Sigmoid colon (tissue), 7 donors: ENCODE measurements around the gene RASSF1. TPM values are rescaled to one million over a fixed set of nuclear protein-coding genes. Genes with fewer than 3 reads are reported as not detected.
A peak's percentile ranks its signal among the peaks of the same experiment; 100 is the strongest.

Experiments
- DNase-seq: peaks from one replicate; pipeline ENCODE4 v3.0.0-alpha.2; 2019
- H3K27ac ChIP-seq, 4 donors: fragments of 200-600 bp; sonication (generic); one replicate each; pipeline ENCODE4 v1.5.1; 2016 to 2019; ENCODE audit warnings: mild to moderate bottlenecking in 1 of 4
- H3K27me3 ChIP-seq, 3 donors: fragments of 200-600 bp; sonication (generic); one replicate each; pipeline ENCODE4 v1.5.1; 2019; ENCODE audit warnings: mild to moderate bottlenecking in 1 of 3
- H3K36me3 ChIP-seq, 4 donors: fragments of 200-600 bp; sonication (generic); one replicate each; pipeline ENCODE4 v1.5.1; 2016 to 2019
- H3K4me1 ChIP-seq, 4 donors: fragments of 200-600 bp; sonication (generic); one replicate each; pipeline ENCODE4 v1.5.1; 2017 to 2019
- H3K4me3 ChIP-seq, 4 donors: fragments of 200-600 bp; sonication (generic); one replicate each; pipeline ENCODE4 v1.5.1; 2017 to 2019; ENCODE audit warnings: mild to moderate bottlenecking in 2 of 4, moderate library complexity in 1 of 4
- H3K9me3 ChIP-seq, 4 donors: fragments of 200-600 bp in 3 of 4; sonication (generic) in 3 of 4; one replicate each; pipeline versions ENCODE4 v1.5.1 to v1.6.1; 2013 to 2019
- CTCF ChIP-seq, 4 experiments: fragments of 450-650 bp in 3 of 4; fragments of 200-600 bp in 1 of 4; IDR thresholded peaks; one replicate each; pipeline ENCODE4 v1.5.1; 2016 to 2019; ENCODE audit warnings: antibody characterized with exemption in 4 of 4, mild to moderate bottlenecking in 3 of 4, moderate library complexity in 2 of 4
- EP300 ChIP-seq, 4 donors: sonication (generic); formaldehyde crosslinking; IDR thresholded peaks; one replicate each; pipeline ENCODE4 v1.6.1; 2017; ENCODE audit warnings: antibody characterized with exemption in 4 of 4
- POLR2A ChIP-seq, 2 donors: fragments of 450-650 bp; IDR thresholded peaks; one replicate each; pipeline ENCODE4 v1.6.1; 2016; ENCODE audit warnings: antibody characterized with exemption in 2 of 2, mild to moderate bottlenecking in 2 of 2, moderate library complexity in 2 of 2
- POLR2AphosphoS5 ChIP-seq, 4 donors: sonication (generic); formaldehyde crosslinking; IDR thresholded peaks; one replicate each; pipeline ENCODE4 v1.6.1; 2017; ENCODE audit warnings: antibody characterized with exemption in 4 of 4
- WGBS, 2 donors: extraction: QIAGEN DNeasy Blood & Tissue Kit; methylation state at CpG; one replicate each; pipeline ENCODE4 v1.1.7; 2013; 5-methylcytosine and 5-hydroxymethylcytosine counted together
- intact Hi-C: fragments of 100-400 bp; cut with DNase I; formaldehyde crosslinking; loops from one replicate; pipeline ENCODE4 v1.15.1; 2023
- polyA plus RNA-seq, 3 donors: library from polyadenylated mRNA; stranded (reverse); fragments of 200-250 nt; gene quantifications; one replicate each; pipeline ENCODE4 v1.2.3, GENCODE V29; 2013
- total RNA-seq, 4 donors: library from RNA; depleted of rRNA; stranded (reverse); fragments of >200 nt; gene quantifications; one replicate each; pipeline ENCODE4 v1.1.0, GENCODE V29; 2016
- donor health status: healthy with polysubstance abuse.
- donor health status: Bipolar disorder and iron deficiency.
- donor health status: healthy.

RASSF1 gene
- total and polyA plus RNA-seq, 7 donors = 16.4 to 41.7 (median 27.7) TPM

GRCh38 chr3:50303013-50303815 lies 37.4 kb downstream of the RASSF1 start, which contains the start of gene HYAL1:
Gene HYAL1, minus strand, starts transcription at chr3:50303574. Its CDS starts 618 bp downstream, at chr3:50302956.
- Histone ChIP-seq H3K4me3 (peak within 1 kb of the TSS in 1 of 4 donors; percentile 14), H3K4me1 (peaks cover 4 to 38% (median 37%) of the 10 kb centered on the region in 4 donors), H3K9me3 (no peaks in the 10 kb centered on the region), H3K27ac (peak within 1 kb of the TSS; percentile 48 to 72 (median 58)), H3K36me3 (no peaks in the 10 kb centered on the region), H3K27me3 (no peaks in the 10 kb centered on the region)
- intact Hi-C loops = no loop called here
- TF ChIP-seq CTCF (IDR thresholded peaks at IDR 0.05) = no peak
- TF ChIP-seq POLR2AphosphoS5 (IDR thresholded peaks at IDR 0.05) = peak in 2 of 4 donors; percentile 30 to 49
- TF ChIP-seq EP300 (IDR thresholded peaks at IDR 0.05) = no peak
- peak; percentile 83 for DNase-seq
- 40 to 71% methylated on average over 14 of the region's 14 CpGs for WGBS, 2 donors

DNA sequence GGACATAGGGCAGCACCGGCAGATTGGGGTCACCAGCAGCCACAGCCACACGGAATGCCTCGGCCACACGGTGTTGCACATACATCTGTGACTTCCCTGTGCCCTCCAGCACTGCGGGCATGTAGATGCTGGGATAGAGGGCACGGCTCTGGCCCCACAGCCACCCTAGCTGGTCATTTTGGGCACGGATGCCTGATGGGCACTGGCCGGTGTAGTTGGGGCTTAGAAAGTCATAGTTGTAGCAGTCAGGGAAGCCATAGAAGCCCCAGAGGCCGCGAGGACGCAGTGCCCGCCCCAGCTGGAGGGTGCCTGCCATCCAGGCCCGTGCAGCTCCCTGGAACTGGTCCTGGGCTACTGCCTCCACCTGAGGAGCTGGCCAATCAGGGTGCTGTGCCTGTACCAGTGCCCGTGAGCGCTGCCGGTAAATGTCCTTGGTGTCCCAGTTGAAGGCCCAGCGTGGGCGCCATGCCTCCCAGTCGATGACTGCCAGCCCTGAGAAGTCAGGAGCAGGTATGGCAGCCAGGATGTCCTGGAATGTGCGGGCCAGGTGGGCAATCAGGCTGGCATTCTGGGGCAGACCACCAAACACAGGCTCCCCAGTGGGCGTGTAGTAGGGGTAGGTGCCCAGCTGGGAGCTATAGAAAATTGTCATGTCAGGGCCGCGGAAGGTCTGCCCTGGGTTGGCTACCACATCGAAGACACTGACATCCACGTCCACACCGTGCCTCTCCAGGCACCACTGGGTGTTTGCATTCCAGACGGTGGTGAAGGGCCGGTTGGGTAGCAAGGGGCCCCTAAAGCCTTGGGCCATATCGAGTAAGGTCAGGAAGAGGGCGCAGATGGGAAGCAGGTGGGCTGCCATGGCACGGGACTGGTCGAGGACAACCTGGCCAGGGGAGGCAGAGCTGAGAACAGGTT lies 38.3 kb downstream of the RASSF1 start:
- Histone ChIP-seq H3K4me1 (peaks cover 4 to 45% (median 40%) of the 10 kb centered on the region in 4 donors), H3K36me3 (no peaks in the 10 kb centered on the region), H3K27me3 (no peaks in the 10 kb centered on the region), H3K4me3 (no peak overlapping the region), H3K9me3 (no peaks in the 10 kb centered on the region), H3K27ac (peak overlapping the region; percentile 48 to 72 (median 58))
- intact Hi-C loops = no loop called here
- no peak for DNase-seq
- WGBS, 2 donors = 92 to 93% methylated on average over 32 of the region's 32 CpGs
- TF ChIP-seq EP300 (IDR thresholded peaks at IDR 0.05) (no peak), POLR2AphosphoS5 (IDR thresholded peaks at IDR 0.05) (no peak), CTCF (IDR thresholded peaks at IDR 0.05) (no peak), POLR2A (IDR thresholded peaks at IDR 0.05) (no peak)

GRCh38 chr3:50300681-50301254 lies 39.9 kb downstream of the RASSF1 start:
- H3K9me3 ChIP-seq = no peaks in the 10 kb centered on the region
- no peaks in the 10 kb centered on the region for H3K36me3 ChIP-seq
- DNase-seq = no peak
- 92 to 94% methylated on average over 6 of the region's 6 CpGs for WGBS, 2 donors
- no peak for TF ChIP-seq POLR2A (IDR thresholded peaks at IDR 0.05)
- TF ChIP-seq CTCF (IDR thresholded peaks at IDR 0.05) = no peak
- no peak for TF ChIP-seq POLR2AphosphoS5 (IDR thresholded peaks at IDR 0.05)
- TF ChIP-seq EP300 (IDR thresholded peaks at IDR 0.05) = no peak
- H3K27me3 ChIP-seq = no peaks in the 10 kb centered on the region
- H3K4me1 ChIP-seq = peaks cover 4 to 45% (median 40%) of the 10 kb centered on the region in 4 donors
- no peak overlapping the region for H3K4me3 ChIP-seq
- intact Hi-C loops = no loop called here
- H3K27ac ChIP-seq = peak overlapping the region; percentile 88 to 89 (median 88)

- H3K4me1 ChIP-seq = peaks cover 4 to 45% (median 40%) of the 10 kb centered on the region in 4 donors
- H3K4me3 ChIP-seq = peak overlapping the region; percentile 38 to 69 (median 63)
- peak; percentile 75 for DNase-seq
- peak overlapping the region; percentile 88 to 89 (median 88) for H3K27ac ChIP-seq
- no peaks in the 10 kb centered on the region for H3K36me3 ChIP-seq
- intact Hi-C loops = loop anchor here (2.0 kb wide), 1 partner anchor 21 kb away; no protein-coding TSS in a partner anchor
- TF ChIP-seq CTCF (IDR thresholded peaks at IDR 0.05) = no peak
- TF ChIP-seq EP300 (IDR thresholded peaks at IDR 0.05) = no peak
- peak in 1 of 4 donors; percentile 6 for TF ChIP-seq POLR2AphosphoS5 (IDR thresholded peaks at IDR 0.05)
- TF ChIP-seq POLR2A (IDR thresholded peaks at IDR 0.05) = peak in 1 of 2 donors; percentile 24
- 55 to 56% methylated on average over 12 of the region's 12 CpGs for WGBS, 2 donors
- no peaks in the 10 kb centered on the region for H3K9me3 ChIP-seq
- H3K27me3 ChIP-seq = no peaks in the 10 kb centered on the region
Observed at GRCh38 chr3:50299929-50300680, 40.5 kb downstream of the RASSF1 start.
